PC-3 (cell line): ENCODE results near the gene SMPDL3B. TPM values are rescaled to one million over a fixed set of nuclear protein-coding genes. Genes with fewer than 3 reads are reported as not detected.

Experiments used
- ATAC-seq: fragments of 200-7000 bp; cut with Tn5 transposase; 2 replicates; pipeline ENCODE4 v1.9.1; 2020; ENCODE audit warnings: mild to moderate bottlenecking, moderate library complexity
- BruUV-seq: library from RNA; stranded (reverse); fragments of 400-500 nt; replicated peaks from 2 replicates; lab custom pipeline; 2021; lab: Mats Ljungman, UMichigan
- CTCF ChIA-PET: fragments of 300-600 bp; sonication (Branson Sonifier 250); formaldehyde crosslinking; loops from one replicate; lab custom pipeline; 2022; ENCODE audit warnings: antibody characterized with exemption; lab: Charles Lee
- POLR2A ChIA-PET: fragments of 300-600 bp; sonication (Branson Sonifier 250); formaldehyde crosslinking; loops from one replicate; lab custom pipeline; 2022; ENCODE audit warnings: antibody characterized with exemption; ENCODE audit not compliant: unreplicated experiment; lab: Charles Lee
- DNase-seq: peaks from one replicate; pipeline ENCODE4 v3.0.0-alpha.2; 2015
- H2AFZ ChIP-seq: fragments of 300-600 bp; sonication (generic); 2 replicates; pipeline ENCODE4 v1.6.0; 2016; ENCODE audit warnings: antibody characterized with exemption, low read length
- H3F3A ChIP-seq: fragments of 300-600 bp; sonication (generic); one replicate; pipeline ENCODE4 v1.6.0; 2017; ENCODE audit warnings: antibody characterized with exemption, low read length, control low read depth, mild to moderate bottlenecking; ENCODE audit not compliant: unreplicated experiment
- H3K27ac ChIP-seq: fragments of 300-600 bp; sonication (generic); 2 replicates; pipeline ENCODE4 v1.5.1; 2016; ENCODE audit warnings: mild to moderate bottlenecking, low read length
- H3K27me3 ChIP-seq: fragments of 300-600 bp; sonication (generic); 2 replicates; pipeline ENCODE4 v1.6.1; 2016; ENCODE audit warnings: low read length, mixed read lengths
- H3K36me3 ChIP-seq: fragments of 300-600 bp; sonication (generic); 2 replicates; pipeline ENCODE4 v1.6.1; 2016; ENCODE audit warnings: low read depth, mixed run types, low read length, mixed read lengths
- H3K4me1 ChIP-seq: fragments of 300-600 bp; sonication (generic); 2 replicates; pipeline ENCODE4 v1.5.1; 2016; ENCODE audit warnings: low read length; ENCODE audit not compliant: insufficient read depth
- H3K4me2 ChIP-seq: fragments of 300-600 bp; sonication (generic); 2 replicates; pipeline ENCODE4 v1.6.0; 2016; ENCODE audit warnings: low read length
- H3K4me3 ChIP-seq: fragments of 300-600 bp; sonication (generic); 2 replicates; pipeline ENCODE4 v1.5.1; 2016; ENCODE audit warnings: mild to moderate bottlenecking, low read length, mixed read lengths
- H3K79me2 ChIP-seq: fragments of 300-600 bp; sonication (generic); 2 replicates; pipeline ENCODE4 v1.6.1; 2017; ENCODE audit warnings: low read length, mixed read lengths
- H3K9ac ChIP-seq: fragments of 300-600 bp; sonication (generic); 2 replicates; pipeline ENCODE4 v1.6.0; 2016; ENCODE audit warnings: mild to moderate bottlenecking, low read length
- H3K9me2 ChIP-seq: fragments of 300-600 bp; sonication (generic); replicated peaks from 2 replicates; pipeline ENCODE4 v1.6.1; 2016; ENCODE audit warnings: mixed run types, low read length, mixed read lengths
- H3K9me3 ChIP-seq: fragments of 300-600 bp; sonication (generic); 2 replicates; pipeline ENCODE4 v1.6.1; 2016; ENCODE audit warnings: low read length, mixed read lengths
- H4K20me1 ChIP-seq: fragments of 300-600 bp; sonication (generic); 2 replicates; pipeline ENCODE4 v1.6.1; 2016; ENCODE audit warnings: low read length, mixed read lengths
- EZH2 ChIP-seq: fragments of 300-600 bp; sonication (generic); IDR thresholded peaks from one replicate; pipeline ENCODE4 v1.6.1; 2017; ENCODE audit warnings: antibody characterized with exemption, mild to moderate bottlenecking, low read length; ENCODE audit not compliant: unreplicated experiment
- EZH2phosphoT487 ChIP-seq: fragments of 300-600 bp; sonication (generic); IDR thresholded peaks from 2 replicates; pipeline ENCODE4 v1.6.1; 2018; ENCODE audit warnings: mild to moderate bottlenecking, antibody characterized with exemption, low read length, borderline replicate concordance
- intact Hi-C: fragments of 100-400 bp; cut with micrococcal nuclease; formaldehyde crosslinking; loops from 2 replicates; pipeline ENCODE4 v1.9.0; 2023
- total RNA-seq: library from RNA; depleted of rRNA; stranded (reverse); fragments of >200 nt; gene quantifications from 2 replicates; pipeline ENCODE4 v1.2.3, GENCODE V29; 2014
- TF ChIP-seq, protein P1 (sequence below): fragments of 300-600 bp; sonication (generic); conservative IDR thresholded peaks from 2 replicates; pipeline ENCODE4 v1.5.1; 2017; ENCODE audit warnings: antibody characterized with exemption, low read depth, mild to moderate bottlenecking, low read length

SMPDL3B gene
- total RNA-seq, 1 experiment from 2014 or later = 19.6 TPM

DNA sequence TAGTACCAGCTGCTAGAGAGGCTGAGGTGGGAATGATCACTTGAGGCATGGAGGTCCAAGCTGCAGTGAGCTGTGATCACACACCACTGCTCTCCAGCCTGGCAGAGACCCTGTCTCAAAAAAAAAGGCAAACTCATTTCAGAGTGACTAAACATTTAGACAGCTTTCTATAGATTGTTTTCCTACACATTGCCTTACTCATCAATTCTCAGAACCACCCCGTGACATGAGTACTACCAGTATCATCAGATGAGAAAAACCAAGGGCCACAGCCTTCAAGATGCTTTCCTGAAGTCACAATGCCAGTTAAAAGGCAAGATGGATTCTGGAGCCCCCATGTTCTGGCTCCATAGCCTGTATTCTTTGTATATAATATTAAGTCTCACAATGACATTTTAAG lies 22.4 kb upstream of the SMPDL3B start:
- Histone ChIP-seq H3K27ac (no peak overlapping the region), H3K9me3 (0 out of 2 replicates have a peak, but pooled peaks cover 5% of the 10 kb centered on the region), H3K27me3 (no peaks in the 10 kb centered on the region), H3K36me3 (peaks cover 22% of the 10 kb centered on the region), H3K4me1 (0 out of 2 replicates have a peak, but pooled peaks cover 8% of the 10 kb centered on the region), H4K20me1 (no peaks in the 10 kb centered on the region), H3K4me2 (no peak overlapping the region; the same call in 1 of the 2 replicates), H2AFZ (no peak overlapping the region), H3K4me3 (no peak overlapping the region), H3K9ac (no peak overlapping the region), H3K79me2 (peaks cover 25% of the 10 kb centered on the region), H3F3A (no peaks in the 10 kb centered on the region), H3K9me2 (no peaks in the 10 kb centered on the region)
- BruUV-seq = no TSS peak
- POLR2A ChIA-PET = no interaction called here
- ATAC-seq = no peak
- TF ChIP-seq, protein P1, sequence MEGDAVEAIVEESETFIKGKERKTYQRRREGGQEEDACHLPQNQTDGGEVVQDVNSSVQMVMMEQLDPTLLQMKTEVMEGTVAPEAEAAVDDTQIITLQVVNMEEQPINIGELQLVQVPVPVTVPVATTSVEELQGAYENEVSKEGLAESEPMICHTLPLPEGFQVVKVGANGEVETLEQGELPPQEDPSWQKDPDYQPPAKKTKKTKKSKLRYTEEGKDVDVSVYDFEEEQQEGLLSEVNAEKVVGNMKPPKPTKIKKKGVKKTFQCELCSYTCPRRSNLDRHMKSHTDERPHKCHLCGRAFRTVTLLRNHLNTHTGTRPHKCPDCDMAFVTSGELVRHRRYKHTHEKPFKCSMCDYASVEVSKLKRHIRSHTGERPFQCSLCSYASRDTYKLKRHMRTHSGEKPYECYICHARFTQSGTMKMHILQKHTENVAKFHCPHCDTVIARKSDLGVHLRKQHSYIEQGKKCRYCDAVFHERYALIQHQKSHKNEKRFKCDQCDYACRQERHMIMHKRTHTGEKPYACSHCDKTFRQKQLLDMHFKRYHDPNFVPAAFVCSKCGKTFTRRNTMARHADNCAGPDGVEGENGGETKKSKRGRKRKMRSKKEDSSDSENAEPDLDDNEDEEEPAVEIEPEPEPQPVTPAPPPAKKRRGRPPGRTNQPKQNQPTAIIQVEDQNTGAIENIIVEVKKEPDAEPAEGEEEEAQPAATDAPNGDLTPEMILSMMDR = no peak
- TF ChIP-seq EZH2 (no peak), EZH2phosphoT487 (no peak)
- CTCF ChIA-PET = no interaction called here
- DNase-seq = peak; percentile 19
- intact Hi-C loops = no loop called here

DNA sequence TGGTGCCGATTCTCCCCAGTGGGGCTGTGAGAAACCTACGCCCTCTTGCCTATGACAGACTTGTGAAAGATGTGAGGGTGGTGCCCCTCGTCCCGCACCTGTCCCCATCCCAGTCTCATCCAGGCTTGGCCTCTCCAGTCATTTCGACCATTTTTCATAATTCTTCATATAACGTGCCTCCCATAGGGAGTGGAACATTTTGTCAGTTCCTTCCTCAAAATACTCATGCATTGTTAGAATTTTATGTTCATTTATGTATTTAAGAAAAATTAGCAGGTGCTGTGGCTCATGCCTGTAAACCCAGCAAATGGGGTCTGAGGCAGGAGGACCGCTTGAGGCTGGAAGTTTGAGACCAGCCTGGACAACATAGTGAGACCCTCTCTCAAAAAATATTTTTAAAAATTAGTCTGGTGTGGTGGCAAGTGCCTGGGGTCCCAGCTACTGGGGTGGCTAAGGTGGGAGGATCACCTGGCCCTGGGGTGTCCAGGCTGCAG lies 19.7 kb upstream of the SMPDL3B start:
- H2AFZ ChIP-seq = peak overlapping the region; percentile 93
- POLR2A ChIA-PET = no interaction called here
- no peak for ATAC-seq
- no peak for TF ChIP-seq EZH2phosphoT487
- TF ChIP-seq, protein P1 = no peak
- no peak for TF ChIP-seq EZH2
- no peaks in the 10 kb centered on the region for H4K20me1 ChIP-seq
- no peak overlapping the region for H3K4me2 ChIP-seq
- DNase-seq = no peak
- 0 out of 2 replicates have a peak, but pooled peaks cover 8% of the 10 kb centered on the region for H3K4me1 ChIP-seq
- H3F3A ChIP-seq = no peaks in the 10 kb centered on the region
- no TSS peak for BruUV-seq
- H3K79me2 ChIP-seq = peaks cover 25% of the 10 kb centered on the region
- intact Hi-C loops = no loop called here
- H3K9me2 ChIP-seq = no peaks in the 10 kb centered on the region
- no peak overlapping the region for H3K4me3 ChIP-seq
- H3K27me3 ChIP-seq = no peaks in the 10 kb centered on the region
- H3K36me3 ChIP-seq = peaks cover 9% of the 10 kb centered on the region; the same call in 1 of the 2 replicates
- H3K27ac ChIP-seq = no peak overlapping the region
- CTCF ChIA-PET = no interaction called here
- H3K9me3 ChIP-seq = 0 out of 2 replicates have a peak, but pooled peaks cover 5% of the 10 kb centered on the region
- no peak overlapping the region for H3K9ac ChIP-seq

DNA sequence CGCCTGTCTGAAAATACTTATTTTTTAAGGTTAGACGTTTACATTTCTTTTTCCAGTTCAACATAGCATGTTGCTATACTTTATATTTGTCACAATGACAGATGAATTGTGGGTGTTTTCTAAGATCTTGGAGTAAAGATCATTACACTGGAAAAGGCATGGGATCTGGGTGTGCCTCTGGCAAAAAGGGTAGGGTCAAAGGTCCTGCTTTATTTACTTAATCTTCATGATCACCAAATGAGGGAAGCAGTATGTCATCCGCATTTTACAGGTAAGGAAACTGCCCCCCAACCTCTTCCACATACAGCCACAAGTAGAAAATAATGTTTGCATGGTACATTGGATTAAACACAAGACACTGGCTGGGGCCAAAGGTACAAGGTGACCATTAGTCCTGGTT lies 12.5 kb upstream of the SMPDL3B start:
- Histone ChIP-seq H3K4me2 (no peak overlapping the region), H3K9me2 (no peaks in the 10 kb centered on the region), H3K27ac (no peak overlapping the region), H3K9me3 (no peaks in the 10 kb centered on the region), H2AFZ (no peak overlapping the region), H3K9ac (no peak overlapping the region), H4K20me1 (no peaks in the 10 kb centered on the region), H3K79me2 (no peaks in the 10 kb centered on the region), H3K4me3 (no peak overlapping the region), H3K4me1 (no peaks in the 10 kb centered on the region), H3F3A (no peaks in the 10 kb centered on the region), H3K27me3 (no peaks in the 10 kb centered on the region), H3K36me3 (no peaks in the 10 kb centered on the region)
- no peak for TF ChIP-seq EZH2phosphoT487
- TF ChIP-seq, protein P1 = no peak
- TF ChIP-seq EZH2 = no peak
- DNase-seq (no peak), ATAC-seq (no peak)
- BruUV-seq = no TSS peak
- intact Hi-C loops = no loop called here
- CTCF ChIA-PET = no interaction called here
- POLR2A ChIA-PET = no interaction called here
